Central memory CD8-positive, alpha-beta T cell (primary cell): ENCODE measurements around the gene THADA.
A peak's percentile ranks its signal among the peaks of the same experiment; 100 is the strongest.

ENCODE experiments used
- ATAC-seq: fragments of 150-1000 bp; cut with Tn5 transposase; replicated peaks from 2 replicates; pipeline ENCODE4 v1.10.0; 2022; ENCODE audit warnings: mild to moderate bottlenecking, moderate FRiP score, moderate number of reproducible peaks; ENCODE audit not compliant: poor library complexity, severe bottlenecking; ENCODE audit errors: extremely low read depth
- DNase-seq, 2 donors: peaks; one replicate each; pipeline ENCODE4 v3.0.0; 2021; ENCODE audit warnings: low spot score in 2 of 2
- H3K27ac Mint-ChIP-seq: one replicate; pipeline ENCODE4 v1.8.0; 2022; ENCODE audit warnings: low read depth, mild to moderate bottlenecking, moderate library complexity, mixed read lengths
- H3K27me3 Mint-ChIP-seq: one replicate; pipeline ENCODE4 v1.8.0; 2022; ENCODE audit warnings: mixed read lengths
- H3K36me3 Mint-ChIP-seq: one replicate; pipeline ENCODE4 v1.8.0; 2022; ENCODE audit warnings: mild to moderate bottlenecking, moderate library complexity, mixed read lengths; ENCODE audit not compliant: insufficient read depth
- H3K4me1 Mint-ChIP-seq: one replicate; pipeline ENCODE4 v1.8.0; 2022; ENCODE audit warnings: mixed read lengths
- H3K4me3 Mint-ChIP-seq: one replicate; pipeline ENCODE4 v1.8.0; 2022; ENCODE audit warnings: mild to moderate bottlenecking, moderate library complexity, mixed read lengths
- H3K9me3 Mint-ChIP-seq: one replicate; pipeline ENCODE4 v1.8.0; 2022; ENCODE audit warnings: mixed read lengths

THADA gene

DNA sequence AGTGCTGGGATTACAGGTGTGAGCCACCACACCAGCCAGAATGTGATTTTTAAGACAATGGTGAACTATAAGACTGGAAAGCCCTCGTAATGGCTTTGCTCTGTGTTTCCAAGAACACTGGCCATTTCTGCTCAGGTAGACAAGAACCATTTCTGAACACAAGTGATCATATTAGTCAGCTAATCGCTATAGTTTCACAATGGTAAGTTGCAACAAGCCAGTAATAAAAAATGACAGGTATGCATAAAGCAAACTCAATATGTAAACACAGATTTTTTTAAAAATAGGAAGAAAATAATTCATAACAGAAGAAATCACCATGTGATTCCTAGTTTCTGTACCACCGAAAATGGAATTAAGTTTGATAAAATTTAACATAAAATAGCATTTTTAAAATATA lies 166.5 kb downstream of the THADA start:
- no peaks in the 10 kb centered on the region for H3K27me3 Mint-ChIP-seq

GRCh38 chr2:43427032-43427424 lies 168.8 kb downstream of the THADA start:
- Mint-ChIP-seq H3K4me3 (peak overlapping the region; percentile 42), H3K27me3 (no peaks in the 10 kb centered on the region), H3K4me1 (peaks cover 34% of the 10 kb centered on the region), H3K9me3 (no peaks in the 10 kb centered on the region), H3K27ac (peak overlapping the region; percentile 97), H3K36me3 (peaks cover 6% of the 10 kb centered on the region)
- ATAC-seq (no peak), DNase-seq (no peak)

More for the DNA sequence above, 166.5 kb downstream of the THADA start:
- peaks cover 25% of the 10 kb centered on the region for H3K4me1 Mint-ChIP-seq
- no peak overlapping the region for H3K27ac Mint-ChIP-seq
- H3K36me3 Mint-ChIP-seq: peaks cover 6% of the 10 kb centered on the region
- no peak for ATAC-seq
- no peak overlapping the region for H3K4me3 Mint-ChIP-seq
- H3K9me3 Mint-ChIP-seq: no peaks in the 10 kb centered on the region
- no peak for DNase-seq

DNA sequence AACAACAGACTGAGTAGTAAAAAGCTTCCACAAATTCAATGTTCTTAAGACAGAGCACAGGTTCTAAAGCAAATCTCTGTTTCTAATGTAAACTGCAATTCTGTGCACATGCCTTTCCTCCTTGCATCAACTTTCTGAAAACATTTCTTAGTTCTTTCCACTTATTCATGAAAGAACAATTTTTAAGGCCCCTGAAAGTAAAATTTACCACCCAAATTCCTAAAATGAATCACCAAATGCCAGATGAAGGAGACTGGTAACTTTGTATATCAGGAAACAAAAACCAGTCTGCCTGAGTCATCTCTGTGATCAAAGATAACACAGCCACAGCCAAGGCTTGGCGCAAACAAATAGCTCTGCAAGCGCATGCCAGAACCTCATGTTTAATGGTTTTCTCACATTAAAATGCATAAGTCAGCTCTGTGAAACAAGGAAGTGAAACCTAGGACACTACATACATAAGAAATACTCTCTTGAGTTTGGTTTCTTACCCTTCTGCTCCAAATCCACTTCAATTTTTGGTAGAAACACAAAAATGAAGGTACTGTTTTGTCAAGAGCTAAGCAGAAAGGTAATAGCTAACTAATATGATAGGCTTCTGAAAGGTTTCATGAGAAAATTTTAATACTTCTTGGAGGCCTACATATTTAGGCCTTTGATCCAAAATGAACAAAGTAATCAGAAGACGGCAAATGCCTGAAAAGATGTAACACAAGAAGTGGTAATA lies 169.4 kb downstream of the THADA start:
- Mint-ChIP-seq H3K4me1 (peaks cover 34% of the 10 kb centered on the region), H3K4me3 (peak overlapping the region; percentile 42), H3K9me3 (no peaks in the 10 kb centered on the region), H3K27me3 (no peaks in the 10 kb centered on the region), H3K27ac (peak overlapping the region; percentile 97), H3K36me3 (peaks cover 6% of the 10 kb centered on the region)
- peak in 1 of 2 donors; percentile 40 for DNase-seq
- peak; percentile 98 for ATAC-seq

GRCh38 chr2:43425659-43426058 lies 170.2 kb downstream of the THADA start:
- DNase-seq: no peak
- Mint-ChIP-seq H3K36me3 (peaks cover 6% of the 10 kb centered on the region), H3K4me3 (no peak overlapping the region), H3K27ac (peak overlapping the region; percentile 97), H3K27me3 (no peaks in the 10 kb centered on the region), H3K9me3 (no peaks in the 10 kb centered on the region), H3K4me1 (peaks cover 34% of the 10 kb centered on the region)
- no peak for ATAC-seq

GRCh38 chr2:43424262-43425207 lies 171.3 kb downstream of the THADA start:
- Mint-ChIP-seq H3K9me3 (no peaks in the 10 kb centered on the region), H3K27ac (peak overlapping the region; percentile 97), H3K4me3 (peak overlapping the region; percentile 24), H3K36me3 (peaks cover 6% of the 10 kb centered on the region), H3K4me1 (peaks cover 34% of the 10 kb centered on the region), H3K27me3 (no peaks in the 10 kb centered on the region)
- DNase-seq: no peak
- ATAC-seq: no peak

DNA sequence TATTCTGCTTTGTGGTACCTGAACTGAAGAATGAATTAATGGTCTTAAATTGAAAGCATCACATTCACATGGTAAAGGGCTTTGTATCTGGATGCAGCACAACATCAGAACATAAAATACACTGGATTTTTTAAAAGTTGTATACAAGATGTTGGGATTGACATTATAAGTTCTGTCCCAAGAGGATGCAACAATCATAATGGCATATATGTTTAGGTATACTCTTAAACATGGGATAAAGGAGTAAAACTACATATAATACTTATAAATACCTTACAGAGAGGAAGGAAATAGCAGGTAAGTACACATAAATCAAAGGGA lies 171.9 kb downstream of the THADA start:
- H3K27ac Mint-ChIP-seq: peak overlapping the region; percentile 97
- H3K9me3 Mint-ChIP-seq: no peaks in the 10 kb centered on the region
- H3K27me3 Mint-ChIP-seq: no peaks in the 10 kb centered on the region
- ATAC-seq (no peak), DNase-seq (no peak)
- peaks cover 7% of the 10 kb centered on the region for H3K36me3 Mint-ChIP-seq
- H3K4me1 Mint-ChIP-seq: peaks cover 34% of the 10 kb centered on the region
- peak overlapping the region; percentile 24 for H3K4me3 Mint-ChIP-seq

GRCh38 chr2:43421194-43421593 lies 174.6 kb downstream of the THADA start:
- Mint-ChIP-seq H3K27me3 (no peaks in the 10 kb centered on the region), H3K4me3 (no peak overlapping the region), H3K9me3 (no peaks in the 10 kb centered on the region)

GRCh38 chr2:43420389-43420801 lies 175.4 kb downstream of the THADA start:
- Mint-ChIP-seq H3K4me1 (peaks cover 29% of the 10 kb centered on the region), H3K36me3 (peaks cover 4% of the 10 kb centered on the region), H3K4me3 (no peak overlapping the region), H3K9me3 (no peaks in the 10 kb centered on the region), H3K27me3 (no peaks in the 10 kb centered on the region), H3K27ac (no peak overlapping the region)
- DNase-seq (no peak), ATAC-seq (no peak)

More at GRCh38 chr2:43421194-43421593, 174.6 kb downstream of the THADA start:
- H3K27ac Mint-ChIP-seq: no peak overlapping the region
- H3K4me1 Mint-ChIP-seq: peaks cover 33% of the 10 kb centered on the region
- ATAC-seq (no peak), DNase-seq (no peak)
- H3K36me3 Mint-ChIP-seq: peaks cover 4% of the 10 kb centered on the region

- H3K4me1 Mint-ChIP-seq: peaks cover 24% of the 10 kb centered on the region
- no peak overlapping the region for H3K27ac Mint-ChIP-seq
- DNase-seq: no peak
- H3K4me3 Mint-ChIP-seq: no peak overlapping the region
- H3K36me3 Mint-ChIP-seq: peaks cover 4% of the 10 kb centered on the region
- no peaks in the 10 kb centered on the region for H3K27me3 Mint-ChIP-seq
- H3K9me3 Mint-ChIP-seq: no peaks in the 10 kb centered on the region
- no peak for ATAC-seq
These were observed 176.0 kb downstream of the THADA start for GRCh38 chr2:43419876-43420275.

DNA sequence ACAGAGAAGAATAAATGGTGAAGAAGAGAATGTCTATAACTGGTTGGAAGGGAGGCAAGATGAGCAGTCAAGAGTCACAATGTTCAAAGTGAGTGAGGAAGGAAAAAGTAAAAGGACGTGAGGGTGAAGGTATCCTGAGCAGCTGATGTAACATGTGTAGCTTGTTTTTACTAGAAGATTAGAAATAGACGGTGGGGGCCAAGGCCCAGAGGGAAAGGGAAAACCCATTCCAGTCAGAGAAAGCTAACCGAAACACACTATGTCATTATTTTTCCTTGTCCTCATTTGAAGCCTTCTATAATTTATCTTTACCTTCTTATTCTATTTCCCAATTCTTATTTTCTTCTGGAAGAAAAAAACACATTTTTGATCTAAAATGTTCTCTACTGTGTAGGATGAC lies 176.6 kb downstream of the THADA start:
- Mint-ChIP-seq H3K4me1 (peaks cover 23% of the 10 kb centered on the region), H3K27me3 (no peaks in the 10 kb centered on the region), H3K9me3 (no peaks in the 10 kb centered on the region), H3K36me3 (peaks cover 2% of the 10 kb centered on the region), H3K27ac (no peak overlapping the region), H3K4me3 (no peak overlapping the region)
- DNase-seq: no peak
- ATAC-seq: no peak

DNA sequence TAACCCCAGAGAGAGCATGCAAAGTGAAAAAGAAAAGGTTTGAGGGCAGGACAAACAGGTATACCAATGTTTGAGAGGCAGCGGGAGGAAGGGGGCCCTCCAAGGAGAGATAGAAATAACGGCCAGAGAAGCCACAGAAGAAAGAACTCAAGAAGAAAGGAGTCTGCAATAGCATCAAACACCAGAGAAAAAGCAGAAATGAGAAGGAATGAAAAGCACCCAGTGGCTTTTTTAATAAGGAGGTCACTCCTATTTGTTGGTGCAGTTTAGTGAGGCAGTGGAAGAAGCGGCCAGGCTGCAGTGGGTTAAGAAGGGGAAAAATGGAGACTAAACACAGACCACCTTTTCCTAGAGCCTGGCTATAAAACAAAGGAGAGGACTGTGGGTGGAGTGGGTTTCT lies 177.2 kb downstream of the THADA start:
- no peak overlapping the region for H3K27ac Mint-ChIP-seq
- peaks cover 2% of the 10 kb centered on the region for H3K36me3 Mint-ChIP-seq
- H3K27me3 Mint-ChIP-seq: no peaks in the 10 kb centered on the region
- no peak overlapping the region for H3K4me3 Mint-ChIP-seq
- peaks cover 18% of the 10 kb centered on the region for H3K4me1 Mint-ChIP-seq
- DNase-seq: no peak
- H3K9me3 Mint-ChIP-seq: no peaks in the 10 kb centered on the region
- ATAC-seq: no peak

- peaks cover 15% of the 10 kb centered on the region for H3K4me1 Mint-ChIP-seq
- H3K4me3 Mint-ChIP-seq: no peak overlapping the region
- no peak for DNase-seq
- no peak overlapping the region for H3K27ac Mint-ChIP-seq
- peaks cover 2% of the 10 kb centered on the region for H3K36me3 Mint-ChIP-seq
- ATAC-seq: no peak
- H3K27me3 Mint-ChIP-seq: no peaks in the 10 kb centered on the region
- no peaks in the 10 kb centered on the region for H3K9me3 Mint-ChIP-seq
These were observed 178.5 kb downstream of the THADA start for GRCh38 chr2:43417300-43417699.

DNA sequence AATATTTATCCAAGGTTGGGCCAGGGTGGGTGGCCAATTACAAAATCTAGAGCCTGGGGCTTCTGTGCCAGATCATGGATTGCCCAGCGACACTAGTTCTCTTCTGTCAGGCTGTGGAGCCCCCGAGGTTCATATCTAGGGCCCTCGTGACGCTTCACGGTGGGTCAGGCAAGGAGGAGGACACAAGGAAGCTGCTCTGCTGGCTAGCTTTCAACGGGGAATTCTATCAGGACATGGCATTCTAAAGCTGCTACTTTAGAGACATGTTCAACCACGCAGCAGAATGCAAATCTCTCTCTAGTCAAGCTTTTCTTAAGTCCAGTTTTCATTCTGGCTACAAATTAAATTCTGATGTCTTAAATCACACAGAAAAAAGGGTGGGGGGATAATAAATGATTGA lies 180.2 kb downstream of the THADA start:
- Mint-ChIP-seq H3K4me3 (no peak overlapping the region), H3K9me3 (no peaks in the 10 kb centered on the region), H3K27me3 (no peaks in the 10 kb centered on the region), H3K4me1 (peaks cover 15% of the 10 kb centered on the region), H3K27ac (no peak overlapping the region), H3K36me3 (peaks cover 2% of the 10 kb centered on the region)
- no peak for DNase-seq
- no peak for ATAC-seq
